Chondrocyte (in vitro differentiated cells): ENCODE measurements around the gene MOBP. TPM values are rescaled to one million over a fixed set of nuclear protein-coding genes. Genes with fewer than 3 reads are reported as not detected.

Source experiments
- DNase-seq: peaks from one replicate; pipeline ENCODE4 v3.0.0; 2021; ENCODE audit warnings: mixed read lengths, low spot score
- H3K27ac Mint-ChIP-seq: one replicate; pipeline ENCODE4 v1.8.0; 2021; ENCODE audit warnings: mild to moderate bottlenecking, moderate library complexity, mixed read lengths; ENCODE audit not compliant: unreplicated experiment
- H3K27me3 Mint-ChIP-seq: 2 replicates; pipeline ENCODE4 v1.8.0; 2021; ENCODE audit warnings: low read depth, mixed read lengths
- H3K36me3 Mint-ChIP-seq: 2 replicates; pipeline ENCODE4 v1.8.0; 2021; ENCODE audit warnings: low read depth, mixed read lengths
- H3K4me1 Mint-ChIP-seq: 2 replicates; pipeline ENCODE4 v1.8.0; 2021; ENCODE audit warnings: low read depth, mild to moderate bottlenecking, mixed read lengths
- H3K4me3 Mint-ChIP-seq: one replicate; pipeline ENCODE4 v1.8.0; 2021; ENCODE audit warnings: mild to moderate bottlenecking, moderate library complexity, mixed read lengths; ENCODE audit not compliant: unreplicated experiment
- H3K9me3 Mint-ChIP-seq: 2 replicates; pipeline ENCODE4 v1.8.0; 2021; ENCODE audit warnings: low read depth, mixed read lengths
- total RNA-seq: library from RNA; stranded (reverse); gene quantifications from 3 replicates; pipeline ENCODE4 v1.2.1, GENCODE V29; 2021
- TF ChIP-seq, protein P1 (sequence below): fragments of 200-600 bp; sonication (generic); IDR thresholded peaks from 2 replicates; pipeline ENCODE4 v1.5.0; 2021; ENCODE audit warnings: antibody characterized with exemption, mild to moderate bottlenecking, moderate library complexity

Gene MOBP
- total RNA-seq, 1 donor from 2014 or later: not detected

DNA sequence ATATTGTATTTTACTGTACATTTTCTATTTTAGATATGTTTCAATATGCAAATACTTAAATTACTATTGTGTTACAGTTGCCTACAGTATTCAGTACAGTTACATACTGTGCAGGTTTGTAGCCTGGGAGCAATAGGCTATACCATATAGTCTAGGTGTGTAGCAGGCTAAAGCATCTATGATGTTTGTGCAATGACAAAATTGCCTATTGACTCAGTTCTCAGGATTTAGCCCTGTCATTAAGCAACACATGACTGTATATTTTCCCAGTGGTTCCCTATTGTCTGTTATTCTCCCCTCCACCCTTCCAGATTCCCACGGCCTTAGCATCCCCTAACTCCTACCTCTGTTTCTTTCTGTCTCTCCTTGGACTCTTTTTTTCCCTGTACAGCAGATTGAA lies 10.7 kb downstream of the MOBP start:
- peaks cover 11% of the 10 kb centered on the region for H3K27me3 Mint-ChIP-seq
- H3K9me3 Mint-ChIP-seq: peaks cover 7% of the 10 kb centered on the region
- H3K27ac Mint-ChIP-seq: no peak overlapping the region
- TF ChIP-seq, protein P1, sequence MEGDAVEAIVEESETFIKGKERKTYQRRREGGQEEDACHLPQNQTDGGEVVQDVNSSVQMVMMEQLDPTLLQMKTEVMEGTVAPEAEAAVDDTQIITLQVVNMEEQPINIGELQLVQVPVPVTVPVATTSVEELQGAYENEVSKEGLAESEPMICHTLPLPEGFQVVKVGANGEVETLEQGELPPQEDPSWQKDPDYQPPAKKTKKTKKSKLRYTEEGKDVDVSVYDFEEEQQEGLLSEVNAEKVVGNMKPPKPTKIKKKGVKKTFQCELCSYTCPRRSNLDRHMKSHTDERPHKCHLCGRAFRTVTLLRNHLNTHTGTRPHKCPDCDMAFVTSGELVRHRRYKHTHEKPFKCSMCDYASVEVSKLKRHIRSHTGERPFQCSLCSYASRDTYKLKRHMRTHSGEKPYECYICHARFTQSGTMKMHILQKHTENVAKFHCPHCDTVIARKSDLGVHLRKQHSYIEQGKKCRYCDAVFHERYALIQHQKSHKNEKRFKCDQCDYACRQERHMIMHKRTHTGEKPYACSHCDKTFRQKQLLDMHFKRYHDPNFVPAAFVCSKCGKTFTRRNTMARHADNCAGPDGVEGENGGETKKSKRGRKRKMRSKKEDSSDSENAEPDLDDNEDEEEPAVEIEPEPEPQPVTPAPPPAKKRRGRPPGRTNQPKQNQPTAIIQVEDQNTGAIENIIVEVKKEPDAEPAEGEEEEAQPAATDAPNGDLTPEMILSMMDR: no peak
- DNase-seq: no peak
- no peaks in the 10 kb centered on the region for H3K36me3 Mint-ChIP-seq
- H3K4me1 Mint-ChIP-seq: no peaks in the 10 kb centered on the region
- no peak overlapping the region for H3K4me3 Mint-ChIP-seq

DNA sequence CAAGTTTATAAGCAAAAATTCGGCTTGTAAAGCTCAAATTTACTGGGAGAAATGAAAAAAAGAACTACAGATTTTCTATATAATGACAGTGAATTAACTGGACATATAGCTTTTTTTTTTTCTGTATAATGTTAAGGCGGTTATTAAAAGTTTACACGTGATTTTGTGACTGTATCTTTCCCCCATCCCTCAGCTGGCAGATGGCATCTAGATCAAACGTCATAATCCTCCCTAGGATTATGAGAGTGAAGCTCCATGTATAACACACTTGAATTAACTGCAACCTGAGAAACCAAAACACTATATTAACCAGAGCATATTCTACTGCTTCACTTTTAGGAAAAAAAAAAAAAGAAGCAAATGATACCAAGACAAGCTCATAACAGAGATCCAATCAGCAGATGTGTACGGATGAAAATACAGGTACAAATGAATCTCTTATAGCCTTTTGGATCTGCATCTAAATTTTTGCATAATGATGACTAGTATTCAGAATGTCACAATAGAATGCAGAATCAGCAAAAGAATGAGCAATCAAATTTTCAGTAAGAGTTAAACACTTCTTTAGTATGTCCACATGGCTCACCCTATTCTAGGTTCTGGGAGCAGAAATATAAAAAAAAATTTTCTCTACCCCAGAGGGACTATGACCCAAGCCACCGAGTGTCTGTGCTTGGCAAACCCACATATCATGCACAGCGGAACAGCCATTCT lies 12.4 kb downstream of the MOBP start:
- Mint-ChIP-seq H3K4me1 (no peaks in the 10 kb centered on the region), H3K4me3 (no peak overlapping the region), H3K36me3 (no peaks in the 10 kb centered on the region), H3K27me3 (peaks cover 3% of the 10 kb centered on the region), H3K27ac (no peak overlapping the region), H3K9me3 (peaks cover 7% of the 10 kb centered on the region)
- no peak for DNase-seq
- TF ChIP-seq, protein P1: no peak

DNA sequence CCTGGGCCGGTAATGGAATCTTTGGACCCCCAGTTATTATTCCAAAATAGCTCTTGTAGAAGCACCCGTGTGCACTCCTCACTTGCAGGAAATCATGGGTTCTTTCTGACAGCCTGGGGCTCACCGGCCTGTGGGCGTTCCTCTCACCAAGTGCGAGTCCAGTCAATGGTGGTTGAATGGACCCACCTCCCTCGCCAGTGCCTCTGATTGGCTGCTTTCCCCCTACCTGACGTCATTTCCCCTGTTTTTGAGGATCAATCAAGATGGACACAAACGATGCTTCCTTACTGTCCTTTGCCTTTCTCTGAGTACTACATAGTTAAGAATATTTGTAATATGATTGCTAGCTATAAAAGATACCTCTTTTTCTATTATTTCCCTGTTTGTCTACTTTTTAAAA lies 18.1 kb downstream of the MOBP start:
- no peak overlapping the region for H3K27ac Mint-ChIP-seq
- DNase-seq: no peak
- peaks cover 14% of the 10 kb centered on the region for H3K27me3 Mint-ChIP-seq
- TF ChIP-seq, protein P1: no peak
- H3K4me3 Mint-ChIP-seq: no peak overlapping the region
- no peaks in the 10 kb centered on the region for H3K36me3 Mint-ChIP-seq
- H3K9me3 Mint-ChIP-seq: no peaks in the 10 kb centered on the region
- H3K4me1 Mint-ChIP-seq: no peaks in the 10 kb centered on the region

DNA sequence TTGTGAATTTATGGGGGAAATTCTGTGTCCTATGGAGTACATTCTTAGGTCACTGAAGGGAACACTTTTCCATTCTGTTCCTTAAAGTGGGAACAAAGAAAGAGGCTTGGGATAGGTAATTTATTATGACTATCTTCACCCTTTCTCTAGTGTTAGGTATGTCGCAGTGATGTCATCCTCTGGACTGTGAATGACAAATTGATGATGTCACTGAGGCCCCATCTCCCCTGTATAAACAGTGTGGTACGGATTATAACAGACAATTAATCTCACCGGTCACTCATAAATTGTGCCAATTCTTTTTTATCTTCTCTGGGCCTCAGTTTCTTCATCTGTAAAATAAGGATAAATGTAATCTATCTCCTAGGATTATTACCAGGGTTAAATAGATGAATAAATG lies 23.5 kb downstream of the MOBP start:
- H3K9me3 Mint-ChIP-seq: no peaks in the 10 kb centered on the region
- no peak for DNase-seq
- no peak overlapping the region for H3K4me3 Mint-ChIP-seq
- H3K27ac Mint-ChIP-seq: no peak overlapping the region
- peaks cover 20% of the 10 kb centered on the region for H3K27me3 Mint-ChIP-seq
- H3K4me1 Mint-ChIP-seq: no peaks in the 10 kb centered on the region
- H3K36me3 Mint-ChIP-seq: no peaks in the 10 kb centered on the region
- TF ChIP-seq, protein P1: no peak

DNA sequence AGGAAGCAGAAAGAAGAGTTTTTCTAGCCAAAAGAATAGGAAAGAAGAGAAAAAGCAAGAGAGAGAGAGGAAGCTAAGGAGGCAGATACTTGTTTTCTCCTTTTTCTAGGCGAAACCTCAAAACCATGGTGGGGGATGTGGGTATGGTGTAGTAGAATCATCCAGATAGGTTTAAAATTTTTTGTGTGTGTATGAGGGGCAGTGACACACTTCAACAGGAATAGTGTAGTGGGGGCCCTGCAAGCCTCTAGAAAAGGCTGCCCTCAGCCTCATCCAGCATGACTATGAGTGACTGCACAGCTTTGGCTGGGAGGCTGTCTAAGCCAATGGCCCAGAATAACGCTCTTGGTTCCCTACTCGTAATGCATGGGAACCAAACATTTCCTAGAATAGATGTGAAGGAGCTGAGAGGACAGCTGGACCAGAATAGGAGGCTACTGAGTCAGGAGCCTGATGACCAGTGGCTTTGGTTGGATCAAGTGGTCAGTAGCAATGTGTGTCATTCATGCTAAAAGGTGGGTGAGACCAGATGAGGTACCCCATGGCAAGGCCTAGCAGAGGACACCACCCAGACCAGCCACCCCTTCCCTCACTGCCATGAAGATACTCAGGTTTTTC lies 24.4 kb downstream of the MOBP start:
- H3K36me3 Mint-ChIP-seq: no peaks in the 10 kb centered on the region
- no peak overlapping the region for H3K4me3 Mint-ChIP-seq
- no peak overlapping the region for H3K27ac Mint-ChIP-seq
- no peaks in the 10 kb centered on the region for H3K9me3 Mint-ChIP-seq
- TF ChIP-seq, protein P1: no peak
- H3K4me1 Mint-ChIP-seq: no peaks in the 10 kb centered on the region
- DNase-seq: no peak
- peaks cover 20% of the 10 kb centered on the region for H3K27me3 Mint-ChIP-seq
